WTC11 (cell line): Measurements from ENCODE around the gene TMEM121B.

Source experiments
- CREM ChIP-seq: sonication (generic); formaldehyde crosslinking; IDR thresholded peaks from 2 replicates; pipeline ENCODE4 v1.8.1; 2022; ENCODE audit warnings: mild to moderate bottlenecking, missing genetic modification reagents, moderate library complexity
- CTCF ChIP-seq: fragments of 200-600 bp; IDR thresholded peaks from 2 replicates; pipeline ENCODE4 v1.8.0; 2022; ENCODE audit warnings: antibody characterized with exemption
- FOXP1 ChIP-seq: sonication (generic); formaldehyde crosslinking; IDR thresholded peaks from 2 replicates; pipeline ENCODE4 v1.8.0; 2022; ENCODE audit warnings: missing genetic modification reagents, mild to moderate bottlenecking, moderate library complexity, borderline replicate concordance
- MAX ChIP-seq: sonication (generic); formaldehyde crosslinking; IDR thresholded peaks from 2 replicates; pipeline ENCODE4 v1.8.0; 2022; ENCODE audit warnings: mild to moderate bottlenecking, missing genetic modification reagents
- SMAD4 ChIP-seq: sonication (generic); formaldehyde crosslinking; IDR thresholded peaks from 2 replicates; pipeline ENCODE4 v1.8.0; 2022; ENCODE audit warnings: mild to moderate bottlenecking, missing genetic modification reagents

- TF ChIP-seq CTCF (no peak), FOXP1 (no peak), SMAD4 (CRISPR knock-in tag) (no peak), CREM (CRISPR knock-in tag) (no peak), MAX (CRISPR knock-in tag) (no peak)
Measured at GRCh38 chr22:17114898-17115235, 6.3 kb downstream of the TMEM121B start.
